Measurements from ENCODE around the gene EPB41. TPM values are rescaled to one million over a fixed set of nuclear protein-coding genes. Genes with fewer than 3 reads are reported as not detected.
A peak's percentile ranks its signal among the peaks of the same experiment; 100 is the strongest.
"Not testable (repeated sequence)": the region's sequence is repeated elsewhere in the genome, so short reads cannot be mapped to it uniquely, and the experiment has no call there.

Gene EPB41
- 6.1 TPM for polyA plus RNA-seq (ENCODE audit: insufficient read length)

- peak; percentile 77 for DNase-seq (ENCODE audit: low read depth)
These were observed at the start of gene EPB41 for GRCh38 chr1:28914228-28915030. Gene EPB41, plus strand, starts transcription at chr1:28914569. Its CDS starts 72,869 bp downstream, at chr1:28987438.

GRCh38 chr1:28864695-28865094 lies 49.7 kb upstream of the EPB41 start:
- no peak for DNase-seq (ENCODE audit: low read depth)

GRCh38 chr1:28865997-28866650 lies 48.2 kb upstream of the EPB41 start:
- DNase-seq (ENCODE audit: low read depth): no peak

DNA sequence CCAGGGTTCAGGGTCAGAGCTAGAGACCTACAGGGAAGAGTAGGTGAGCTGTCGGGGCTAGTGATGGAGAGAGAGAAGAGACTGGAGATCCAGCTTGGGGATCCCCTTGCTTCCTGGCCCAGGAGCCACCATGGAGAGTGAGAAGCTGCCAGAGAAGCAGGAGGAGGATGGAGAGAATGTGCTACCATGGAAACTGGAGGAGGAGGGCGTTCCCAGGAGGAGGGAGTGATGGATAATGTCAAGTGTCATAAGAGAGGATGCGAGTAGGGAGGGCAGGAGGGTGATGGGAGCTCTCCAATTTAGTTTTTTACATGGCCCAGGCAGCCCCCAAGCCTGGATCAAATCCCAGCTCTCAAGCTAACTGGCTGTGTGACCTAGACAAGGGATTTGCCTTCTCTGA lies 46.5 kb upstream of the EPB41 start:
- no peak for DNase-seq (ENCODE audit: low read depth)

DNA sequence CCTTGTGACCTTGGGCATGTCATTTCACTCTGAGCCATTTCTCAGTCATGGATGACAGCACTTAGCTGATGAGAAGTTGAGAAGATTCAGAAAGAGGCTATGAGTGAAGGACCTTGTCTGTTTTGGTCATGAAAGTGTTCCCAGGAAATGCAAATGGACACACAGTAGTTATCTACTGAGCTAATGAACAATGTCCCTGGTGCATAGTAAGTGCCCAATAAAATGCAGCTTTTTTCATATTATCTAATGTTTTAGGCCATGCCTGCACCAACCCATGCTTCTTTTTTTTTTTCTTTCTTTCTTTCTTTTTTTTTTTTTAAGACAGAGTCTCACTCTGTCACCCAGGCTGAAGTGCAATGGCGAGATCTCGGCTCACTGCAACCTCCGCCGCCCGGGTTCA lies 44.4 kb upstream of the EPB41 start:
- no peak for DNase-seq (ENCODE audit: low read depth)

- DNase-seq (ENCODE audit: low read depth): no peak
These were observed 42.6 kb upstream of the EPB41 start for GRCh38 chr1:28871631-28872401.

GRCh38 chr1:28875134-28875533 lies 39.2 kb upstream of the EPB41 start:
- DNase-seq (ENCODE audit: low read depth): not testable (repeated sequence)

- DNase-seq (ENCODE audit: low read depth): peak; percentile 45
These were observed 37.1 kb upstream of the EPB41 start for GRCh38 chr1:28877132-28877781.

GRCh38 chr1:28878796-28879195 lies 35.6 kb upstream of the EPB41 start:
- DNase-seq (ENCODE audit: low read depth): no peak

GRCh38 chr1:28882009-28882628 lies 32.2 kb upstream of the EPB41 start:
- peak; percentile 65 for DNase-seq (ENCODE audit: low read depth)

GRCh38 chr1:28883242-28883616 lies 31.1 kb upstream of the EPB41 start:
- DNase-seq (ENCODE audit: low read depth): no peak

- DNase-seq (ENCODE audit: low read depth): no peak
These were observed 28.9 kb upstream of the EPB41 start for GRCh38 chr1:28885472-28885877.

DNA sequence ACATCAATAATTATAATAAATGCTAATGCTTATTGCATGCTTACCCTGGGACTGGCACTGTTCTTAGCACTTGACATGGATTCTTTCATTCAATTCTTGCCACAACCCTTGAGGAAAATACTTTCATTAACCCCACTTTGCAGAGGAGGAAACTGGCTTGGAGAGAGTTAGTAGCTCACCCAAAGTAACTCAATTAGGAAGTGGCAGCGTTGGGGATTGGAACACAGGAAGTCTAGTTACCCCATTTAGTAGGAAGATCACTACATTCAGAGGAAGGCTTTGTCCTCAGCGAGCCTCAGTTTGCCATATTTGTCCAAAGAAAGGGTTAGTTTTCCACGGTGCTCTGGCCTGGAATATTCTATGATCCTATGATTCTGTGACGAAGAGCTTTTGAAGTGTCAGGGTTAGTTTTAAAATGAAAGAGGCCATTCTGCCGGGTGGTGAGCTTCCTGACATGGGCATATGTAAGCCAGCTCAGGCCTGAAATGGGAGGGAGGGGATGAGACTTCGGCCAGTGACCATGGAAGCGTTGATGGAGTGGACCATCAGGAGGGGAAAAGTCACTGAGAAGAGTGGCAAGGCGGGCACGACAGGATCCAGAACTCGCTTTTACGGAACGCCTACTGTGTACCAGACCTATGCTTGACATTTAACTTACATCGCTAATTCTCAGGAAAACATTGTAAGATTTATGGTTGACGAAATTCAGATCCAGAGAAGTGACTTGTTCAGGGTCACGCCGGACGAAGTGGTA lies 28.2 kb upstream of the EPB41 start:
- no peak for DNase-seq (ENCODE audit: low read depth)

DNA sequence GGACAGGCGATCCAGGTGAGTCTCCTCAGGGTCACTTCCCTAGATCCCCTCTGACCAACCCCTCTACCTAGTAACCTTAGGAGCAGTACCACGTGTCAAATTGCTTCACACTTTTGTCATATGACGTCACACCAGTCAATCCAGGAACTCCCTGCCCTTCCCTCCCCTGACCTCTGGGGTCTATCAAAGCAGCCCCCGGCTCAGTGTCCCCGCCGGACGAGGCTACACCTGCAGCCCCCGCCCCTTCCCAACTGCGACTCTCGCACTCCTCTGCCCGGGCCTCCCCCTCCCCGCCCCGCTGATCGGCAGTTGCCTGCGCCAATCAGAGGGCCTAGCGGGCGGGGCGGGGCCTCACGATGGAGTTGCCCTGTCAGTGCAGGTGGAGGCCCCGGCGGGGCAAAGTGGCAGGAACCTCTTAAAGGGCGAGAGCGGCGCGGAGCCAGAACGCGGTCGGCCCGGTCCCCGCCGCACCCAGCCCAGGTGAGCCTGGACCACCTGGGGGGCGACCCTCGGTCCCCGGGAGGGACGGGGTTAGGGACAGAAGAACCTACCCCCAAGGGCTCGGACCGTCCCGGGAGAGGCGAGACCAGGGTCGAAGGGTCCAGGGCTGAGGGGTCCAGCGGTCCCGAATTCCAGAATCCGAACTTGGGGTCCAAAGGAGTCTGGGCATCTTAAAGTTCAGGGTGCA lies 27.5 kb upstream of the EPB41 start:
- DNase-seq (ENCODE audit: low read depth): no peak

GRCh38 chr1:28887419-28887834 lies 26.9 kb upstream of the EPB41 start:
- DNase-seq (ENCODE audit: low read depth): no peak

- no peak for DNase-seq (ENCODE audit: low read depth)
These were observed 26.3 kb upstream of the EPB41 start for GRCh38 chr1:28887835-28888682.

- no peak for DNase-seq (ENCODE audit: low read depth)
These were observed 25.5 kb upstream of the EPB41 start for GRCh38 chr1:28888915-28889314.

- DNase-seq (ENCODE audit: low read depth): no peak
These were observed 25.0 kb upstream of the EPB41 start for GRCh38 chr1:28889357-28889756.

DNA sequence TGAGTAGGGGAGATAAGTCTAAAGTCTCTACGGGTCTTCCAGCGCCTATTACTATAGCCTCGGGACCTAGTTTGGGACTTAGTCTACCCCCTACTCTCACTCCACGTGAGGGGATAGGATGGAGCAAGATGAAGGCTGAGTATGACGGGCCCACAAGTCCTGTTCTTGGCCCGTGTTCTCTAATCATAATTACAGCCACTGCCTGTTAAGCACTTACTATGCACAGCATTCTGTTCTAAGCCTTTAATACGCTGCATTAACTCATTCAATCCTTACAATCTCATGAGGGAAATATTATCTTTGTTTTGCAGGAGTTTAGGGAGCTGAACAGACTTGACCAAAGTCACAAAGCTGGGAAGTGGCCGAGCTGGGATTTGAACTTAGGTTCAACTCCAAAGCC lies 23.9 kb upstream of the EPB41 start:
- no peak for DNase-seq (ENCODE audit: low read depth)
